Muscle layer of duodenum (tissue), 2 donors: Measurements from ENCODE around the gene PRLH.

Source experiments
- H3K27ac ChIP-seq: one replicate; pipeline ENCODE4 v1.7.0; 2013; ENCODE audit warnings: mild to moderate bottlenecking, low read length
- H3K27me3 ChIP-seq: one replicate; pipeline ENCODE4 v1.7.0; 2013; ENCODE audit warnings: low read depth, mild to moderate bottlenecking, control low read depth, low read length
- H3K36me3 ChIP-seq, 2 donors: one replicate each; pipeline ENCODE4 v1.7.0; 2013; ENCODE audit warnings: low read length in 2 of 2, control low read depth in 1 of 2, mild to moderate bottlenecking in 1 of 2; ENCODE audit not compliant: insufficient read depth in 2 of 2, control insufficient read depth in 1 of 2
- H3K4me1 ChIP-seq, 2 donors: one replicate each; pipeline ENCODE4 v1.7.0; 2013; ENCODE audit warnings: low read length in 2 of 2, mild to moderate bottlenecking in 2 of 2, control low read depth in 1 of 2, moderate library complexity in 1 of 2; ENCODE audit not compliant: insufficient read depth in 2 of 2, control insufficient read depth in 1 of 2
- H3K4me3 ChIP-seq, 2 donors: one replicate each; pipeline ENCODE4 v1.7.0; 2013; ENCODE audit warnings: low read length in 2 of 2, low read depth in 1 of 2, mild to moderate bottlenecking in 1 of 2
- H3K9me3 ChIP-seq, 2 donors: one replicate each; pipeline ENCODE4 v1.7.0; 2013; ENCODE audit warnings: low read length in 2 of 2, control low read depth in 1 of 2, mild to moderate bottlenecking in 1 of 2; ENCODE audit not compliant: control insufficient read depth in 1 of 2
- donor health status: healthy.

Gene PRLH

DNA sequence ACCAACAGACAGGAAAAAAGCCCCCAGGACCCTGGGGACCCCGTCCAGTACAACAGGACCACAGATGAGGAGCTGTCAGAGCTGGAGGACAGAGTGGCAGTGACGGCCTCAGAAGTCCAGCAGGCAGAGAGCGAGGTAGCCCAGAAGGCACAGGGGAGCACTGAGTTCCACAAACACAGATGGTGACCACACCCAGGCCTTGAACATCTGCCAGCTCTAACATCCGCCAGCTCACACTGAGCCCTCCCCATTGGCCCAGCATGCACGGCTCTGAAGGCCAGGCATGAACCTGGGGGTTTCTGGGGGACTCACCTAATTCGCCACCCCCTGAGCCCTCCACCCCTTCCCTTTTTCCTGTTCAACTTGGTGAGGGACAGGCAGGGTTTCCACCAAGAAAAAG, 25.6 kb upstream of the PRLH start:
- Histone ChIP-seq H3K4me3 (no peak overlapping the region), H3K27ac (no peak overlapping the region), H3K27me3 (no peaks in the 10 kb centered on the region), H3K4me1 (no peaks in the 10 kb centered on the region), H3K36me3 (no peaks in the 10 kb centered on the region), H3K9me3 (no peaks in the 10 kb centered on the region)

DNA sequence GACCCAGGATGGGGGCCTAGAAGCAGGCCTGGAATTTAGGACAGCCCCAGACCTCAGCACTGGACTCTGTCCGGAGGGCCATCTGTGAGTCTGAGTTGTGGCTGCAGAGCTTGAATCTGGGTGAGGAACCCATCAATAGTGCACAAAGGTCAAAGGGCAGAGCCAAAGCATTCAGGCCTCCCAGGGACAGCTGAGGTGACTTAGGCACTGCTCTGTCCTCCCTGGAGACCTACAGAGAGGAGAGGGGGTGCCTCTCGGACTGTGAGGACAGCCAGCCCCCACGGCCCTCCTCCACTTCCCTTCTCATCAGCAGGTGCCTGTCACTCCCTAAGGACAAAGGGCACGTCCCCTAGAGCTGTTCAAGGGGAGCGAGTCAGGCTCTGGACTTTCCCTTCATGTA, 25.1 kb upstream of the PRLH start:
- H3K4me3 ChIP-seq: no peak overlapping the region
- H3K27ac ChIP-seq: no peak overlapping the region
- H3K36me3 ChIP-seq: no peaks in the 10 kb centered on the region
- H3K4me1 ChIP-seq: no peaks in the 10 kb centered on the region
- no peaks in the 10 kb centered on the region for H3K9me3 ChIP-seq
- H3K27me3 ChIP-seq: no peaks in the 10 kb centered on the region

DNA sequence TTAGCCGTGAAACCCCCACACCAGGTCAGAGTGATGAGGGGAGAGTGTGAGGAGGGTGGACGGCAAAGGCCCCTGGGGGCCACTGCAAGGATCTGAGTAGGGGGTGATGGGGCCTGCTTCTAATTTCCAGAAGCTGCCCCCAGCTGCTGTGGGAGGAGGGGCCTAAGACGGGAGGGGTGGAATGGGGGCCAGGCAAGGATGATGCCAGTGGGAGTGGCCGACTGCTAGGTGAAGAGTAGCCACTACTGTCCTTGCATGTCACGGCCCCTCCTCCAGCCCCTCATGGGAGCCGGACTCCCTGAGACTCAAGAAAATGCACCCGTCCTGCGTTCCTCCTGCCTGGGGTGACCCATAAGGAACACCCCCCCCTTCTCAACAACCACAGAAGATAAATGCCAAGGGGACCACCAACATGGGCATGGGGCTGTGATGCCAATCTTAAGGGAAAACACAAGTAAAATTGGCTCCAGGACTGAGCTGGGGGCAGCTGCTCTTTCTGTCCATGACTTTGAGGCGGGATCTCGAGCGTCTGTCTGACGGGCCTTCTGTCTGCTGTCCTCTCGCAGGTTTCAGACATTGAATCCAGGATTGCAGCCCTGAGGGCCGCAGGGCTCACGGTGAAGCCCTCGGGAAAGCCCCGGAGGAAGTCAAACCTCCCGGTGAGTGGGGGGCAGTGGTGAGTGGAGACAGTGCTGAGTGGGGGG, 24.2 kb upstream of the PRLH start:
- Histone ChIP-seq H3K27me3 (no peaks in the 10 kb centered on the region), H3K27ac (no peak overlapping the region), H3K4me1 (no peaks in the 10 kb centered on the region), H3K4me3 (no peak overlapping the region), H3K9me3 (no peaks in the 10 kb centered on the region), H3K36me3 (no peaks in the 10 kb centered on the region)

DNA sequence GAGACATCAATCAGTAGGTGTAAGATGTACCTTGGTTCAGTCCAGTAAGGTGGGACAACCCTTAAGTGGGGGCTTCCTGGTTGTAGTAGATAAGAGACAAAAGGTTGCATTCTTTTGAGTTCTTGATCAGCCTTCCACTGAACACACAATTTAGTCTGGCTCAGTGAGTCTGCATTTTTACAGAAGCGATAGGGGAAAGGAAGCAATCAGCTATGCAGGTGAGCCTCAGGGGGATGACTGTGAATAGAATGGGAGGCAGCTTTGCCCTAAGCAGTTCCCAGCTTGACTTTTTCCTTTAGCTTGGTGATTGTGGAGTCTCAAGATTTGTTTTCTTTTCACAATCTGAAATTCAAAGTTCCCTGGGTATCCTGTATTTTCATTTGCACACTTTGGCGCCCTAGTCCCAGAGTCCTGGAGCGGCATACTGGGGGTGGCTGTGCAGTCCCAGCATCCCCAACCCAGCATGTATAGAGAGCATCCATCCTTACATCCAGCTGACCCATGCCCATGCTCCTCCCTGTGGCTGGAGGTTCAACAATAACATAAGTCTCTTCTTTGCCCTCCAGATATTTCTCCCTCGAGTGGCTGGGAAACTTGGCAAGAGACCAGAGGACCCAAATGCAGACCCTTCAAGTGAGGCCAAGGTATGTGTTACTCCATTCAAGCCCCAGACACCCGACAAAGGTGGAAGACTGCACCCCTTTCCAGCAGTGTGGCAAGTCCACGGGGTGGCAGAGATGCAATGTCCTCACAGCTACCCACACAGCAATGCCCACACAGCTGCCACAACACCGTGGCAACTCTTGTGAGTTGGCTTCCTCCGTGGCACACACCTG, 20.1 kb upstream of the PRLH start:
- no peaks in the 10 kb centered on the region for H3K27me3 ChIP-seq
- no peaks in the 10 kb centered on the region for H3K4me1 ChIP-seq
- no peak overlapping the region for H3K27ac ChIP-seq
- H3K36me3 ChIP-seq: no peaks in the 10 kb centered on the region
- H3K9me3 ChIP-seq: no peaks in the 10 kb centered on the region
- no peak overlapping the region for H3K4me3 ChIP-seq

DNA sequence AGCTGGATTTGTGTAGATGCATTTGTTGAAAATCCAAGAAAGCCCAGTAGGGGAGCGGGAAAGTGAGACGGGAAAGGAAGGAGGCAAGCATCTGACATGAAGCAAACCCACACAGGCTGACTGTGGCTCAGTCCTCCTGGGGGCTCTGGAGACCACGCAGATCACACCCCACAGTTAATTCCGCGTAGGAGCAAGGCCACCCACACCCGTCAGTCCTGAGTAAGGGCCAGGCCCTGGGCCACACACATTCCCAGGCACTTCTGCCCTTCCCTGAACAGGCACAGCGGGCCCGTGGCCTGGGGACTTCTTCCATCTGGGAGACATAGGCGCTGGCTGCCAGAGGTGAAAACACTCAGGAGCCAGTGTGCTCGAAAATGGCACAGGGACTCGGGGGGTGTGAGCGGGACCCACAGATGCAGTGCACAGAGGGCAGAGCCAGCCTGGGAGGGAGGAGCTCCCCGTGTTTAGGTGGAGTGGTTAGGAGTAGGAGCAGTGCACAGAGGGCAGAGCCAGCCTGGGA, 19.4 kb upstream of the PRLH start:
- H3K4me1 ChIP-seq: no peaks in the 10 kb centered on the region
- H3K4me3 ChIP-seq: no peak overlapping the region
- no peak overlapping the region for H3K27ac ChIP-seq
- no peaks in the 10 kb centered on the region for H3K27me3 ChIP-seq
- H3K9me3 ChIP-seq: no peaks in the 10 kb centered on the region
- H3K36me3 ChIP-seq: no peaks in the 10 kb centered on the region

DNA sequence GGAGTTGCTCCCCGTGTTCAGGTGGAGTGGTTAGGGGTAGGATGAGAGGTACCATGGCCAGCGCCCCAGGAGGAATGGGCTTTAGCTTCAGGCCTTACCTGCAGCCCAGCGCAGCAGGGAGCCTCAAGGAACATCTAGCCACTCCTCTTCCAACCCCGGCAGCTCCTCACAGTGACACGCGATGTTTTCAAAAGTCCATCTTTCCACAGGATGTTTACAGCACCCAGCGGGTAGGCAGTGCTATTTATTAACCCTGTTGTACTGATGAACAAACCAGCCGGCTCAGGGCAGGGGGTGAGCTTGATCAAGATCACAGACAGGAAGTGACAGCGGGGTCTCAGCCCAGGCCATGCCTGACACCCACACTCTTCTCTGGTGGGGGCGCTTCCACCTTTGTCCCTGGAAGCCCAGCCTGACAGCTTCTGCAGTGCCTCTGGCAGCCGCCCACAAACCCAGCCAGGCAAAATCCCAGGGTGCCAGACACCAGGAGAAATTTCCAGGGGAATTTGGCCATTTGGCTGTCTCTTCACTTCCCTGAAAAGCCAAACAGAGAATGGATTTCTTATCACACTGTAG, 18.4 kb upstream of the PRLH start:
- no peak overlapping the region for H3K27ac ChIP-seq
- H3K27me3 ChIP-seq: no peaks in the 10 kb centered on the region

DNA sequence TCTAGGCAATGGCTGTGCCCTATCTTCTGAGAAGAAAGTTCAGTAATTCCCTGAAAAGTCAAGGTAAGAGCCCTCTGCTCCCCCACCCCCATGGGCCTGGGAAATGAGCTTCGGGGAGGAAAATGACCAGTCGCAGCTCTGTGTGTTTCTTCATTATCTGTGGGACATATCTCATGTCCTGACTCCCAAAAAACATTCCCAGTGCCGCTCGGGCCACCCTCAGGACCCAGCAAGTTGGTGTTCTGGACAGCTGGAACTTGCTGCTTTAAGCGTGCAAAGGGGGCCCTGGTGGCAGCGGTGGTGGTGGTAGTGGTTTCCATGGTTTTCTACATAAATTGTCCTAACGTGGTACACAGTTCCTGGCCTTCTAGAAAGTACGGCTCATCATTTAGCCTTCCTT, 17.2 kb upstream of the PRLH start:
- no peak overlapping the region for H3K4me3 ChIP-seq
- peaks cover 0 to under 1% of the 10 kb centered on the region in 2 donors for H3K9me3 ChIP-seq
- H3K27me3 ChIP-seq: no peaks in the 10 kb centered on the region
- no peaks in the 10 kb centered on the region for H3K4me1 ChIP-seq
- H3K27ac ChIP-seq: no peak overlapping the region
- H3K36me3 ChIP-seq: no peaks in the 10 kb centered on the region

More for the DNA sequence above, 18.4 kb upstream of the PRLH start:
- no peaks in the 10 kb centered on the region for H3K4me1 ChIP-seq
- H3K4me3 ChIP-seq: no peak overlapping the region
- no peaks in the 10 kb centered on the region for H3K36me3 ChIP-seq
- H3K9me3 ChIP-seq: no peaks in the 10 kb centered on the region

DNA sequence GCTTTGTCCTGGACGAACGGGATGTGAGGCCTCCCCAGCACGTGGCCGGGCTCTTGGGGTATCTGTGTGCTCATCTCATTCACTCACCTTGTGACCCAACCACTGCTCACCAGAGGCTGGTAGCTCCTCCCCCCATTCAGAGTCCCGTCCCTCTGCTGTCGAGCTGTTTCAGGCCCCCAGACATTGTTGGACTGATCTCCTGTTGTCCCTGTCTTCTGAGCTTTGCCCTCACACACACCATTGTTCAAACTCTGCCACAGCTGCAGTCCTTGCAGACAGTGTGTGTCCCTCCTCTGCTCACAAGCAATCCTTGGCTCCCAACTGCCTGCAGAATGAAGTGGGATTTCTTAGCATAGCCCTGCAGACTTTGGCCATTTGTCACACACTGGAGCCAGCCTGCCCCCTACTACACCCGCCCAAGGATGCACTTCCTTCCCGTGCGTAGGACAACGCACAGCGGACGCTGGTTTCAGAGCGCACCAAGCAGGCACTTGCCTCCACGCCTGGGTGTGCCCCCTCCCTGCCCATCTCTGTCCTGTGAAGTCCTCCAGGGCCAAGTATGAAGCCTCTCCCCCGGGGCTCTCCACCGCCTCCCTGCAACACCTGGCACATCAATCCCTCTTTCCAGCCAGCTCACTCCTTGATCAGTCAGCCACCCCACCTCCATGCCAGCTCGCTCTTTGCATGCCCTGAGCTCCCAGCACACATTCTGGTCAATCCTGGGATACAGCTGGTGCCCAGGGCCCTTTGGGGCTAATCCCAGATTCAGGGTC, 16.5 kb upstream of the PRLH start:
- no peak overlapping the region for H3K4me3 ChIP-seq
- no peaks in the 10 kb centered on the region for H3K36me3 ChIP-seq
- H3K27me3 ChIP-seq: no peaks in the 10 kb centered on the region
- H3K9me3 ChIP-seq: peaks cover 0 to 3% of the 10 kb centered on the region in 2 donors
- H3K27ac ChIP-seq: no peak overlapping the region
- no peaks in the 10 kb centered on the region for H3K4me1 ChIP-seq

DNA sequence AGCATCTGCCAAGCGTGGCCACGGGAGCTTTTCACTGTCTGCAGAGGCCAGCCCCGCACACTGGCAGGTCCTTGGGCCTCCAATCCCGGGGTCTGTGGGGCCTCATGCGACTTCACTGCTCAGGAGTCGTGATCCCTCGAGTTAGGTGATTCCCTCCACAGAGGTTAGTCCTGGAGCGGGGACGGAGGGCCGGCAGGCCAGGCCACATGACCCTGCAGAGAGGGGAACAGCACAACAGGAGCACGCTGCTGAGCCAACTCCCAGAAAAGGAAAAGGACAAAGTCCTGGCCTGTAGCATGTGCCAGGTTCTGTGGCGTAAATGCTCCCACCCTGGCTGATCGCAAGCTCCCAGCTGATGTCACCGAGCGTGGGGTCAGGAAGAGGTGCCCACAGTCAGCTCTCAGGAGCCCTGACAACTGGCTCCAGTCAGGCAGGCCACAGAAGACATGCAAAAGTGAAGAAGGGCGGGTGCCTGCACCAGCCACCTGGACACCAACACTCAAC, 15.3 kb upstream of the PRLH start:
- Histone ChIP-seq H3K36me3 (no peaks in the 10 kb centered on the region), H3K4me1 (no peaks in the 10 kb centered on the region), H3K9me3 (peaks cover 5 to 6% of the 10 kb centered on the region in 2 donors), H3K4me3 (no peak overlapping the region), H3K27ac (no peak overlapping the region), H3K27me3 (no peaks in the 10 kb centered on the region)

DNA sequence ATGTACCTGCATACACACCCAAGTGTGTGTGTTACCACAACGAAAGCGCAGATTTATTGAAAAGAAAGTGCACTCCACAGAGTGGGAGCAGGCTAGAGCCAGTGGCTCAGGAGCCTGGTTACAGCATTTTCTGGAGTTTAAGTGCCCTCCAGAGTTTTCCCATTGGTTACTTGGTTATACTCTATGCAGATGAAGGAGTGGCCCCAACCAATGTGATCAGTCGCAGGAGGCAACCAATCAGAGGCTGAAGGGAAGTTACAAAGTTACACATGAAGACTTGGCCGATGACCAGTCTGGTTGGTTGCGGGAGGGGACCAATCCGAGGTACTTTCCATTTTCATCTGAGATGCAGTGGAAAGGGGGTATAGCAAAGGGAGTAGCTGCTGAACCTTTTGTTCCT, 13.5 kb upstream of the PRLH start:
- Histone ChIP-seq H3K9me3 (peaks cover 5 to 6% of the 10 kb centered on the region in 2 donors), H3K27me3 (no peaks in the 10 kb centered on the region), H3K4me1 (no peaks in the 10 kb centered on the region), H3K4me3 (no peak overlapping the region), H3K36me3 (no peaks in the 10 kb centered on the region), H3K27ac (no peak overlapping the region)

DNA sequence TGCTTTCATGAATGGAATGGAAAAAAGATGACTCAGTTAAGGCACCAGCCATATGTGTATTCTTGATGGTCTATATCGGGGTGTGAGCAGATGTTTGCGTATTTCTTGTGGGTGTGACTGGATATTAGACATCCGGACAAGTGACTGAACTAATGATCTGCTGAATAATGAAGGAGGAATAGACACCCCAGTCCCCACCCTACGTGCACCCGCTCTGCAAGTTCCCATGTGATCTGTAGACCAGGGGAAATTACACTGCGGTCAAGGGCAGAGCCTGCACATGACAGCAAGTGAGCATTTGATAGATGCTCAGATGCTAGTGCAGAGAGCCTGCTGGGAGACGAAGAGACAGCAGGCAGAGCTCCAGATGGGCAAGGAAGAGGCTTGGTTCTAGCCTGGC, 12.4 kb upstream of the PRLH start:
- Histone ChIP-seq H3K36me3 (no peaks in the 10 kb centered on the region), H3K4me3 (no peak overlapping the region), H3K9me3 (peaks cover 5 to 6% of the 10 kb centered on the region in 2 donors), H3K27me3 (no peaks in the 10 kb centered on the region), H3K4me1 (peaks cover 0 to 3% of the 10 kb centered on the region in 2 donors), H3K27ac (no peak overlapping the region)
